H1 (cell line): ENCODE results near the gene SKAP2. TPM values are rescaled to one million over a fixed set of nuclear protein-coding genes. Genes with fewer than 3 reads are reported as not detected.
A peak's percentile ranks its signal among the peaks of the same experiment; 100 is the strongest.

Source experiments
- CTCF ChIA-PET: fragments of 300-600 bp; sonication (Branson Sonifier 250); formaldehyde crosslinking; loops from one replicate; lab custom pipeline; 2021; ENCODE audit not compliant: partially characterized antibody; lab: Charles Lee
- POLR2A ChIA-PET: fragments of 300-600 bp; sonication (Branson Sonifier 250); formaldehyde crosslinking; loops from one replicate; lab custom pipeline; 2021; ENCODE audit warnings: inconsistent platforms; ENCODE audit not compliant: partially characterized antibody; lab: Charles Lee
- DNase-seq, 2 experiments: peaks; one replicate each; pipeline versions ENCODE4 v3.0.0 to v3.0.0-alpha.2; 2010 to 2022; ENCODE audit warnings: low spot score in 2 of 2, low read depth in 1 of 2, mixed read lengths in 1 of 2
- FAIRE-seq: peaks from 2 replicates; lab custom pipeline; 2011; peaks lifted over from hg19 to GRCh38; lab: Jason Lieb, UNC
- H2AFZ ChIP-seq: 2 replicates; pipeline ENCODE4 v1.8.1; 2012; ENCODE audit warnings: low read length, inconsistent platforms
- H2AK5ac ChIP-seq: 2 replicates; pipeline ENCODE4 v1.6.1; 2013; ENCODE audit warnings: low read depth, low read length
- H2BK120ac ChIP-seq: replicated peaks from 2 replicates; pipeline ENCODE3; 2013; ENCODE audit warnings: low read depth, low read length, inconsistent platforms
- H2BK12ac ChIP-seq: 2 replicates; pipeline ENCODE4 v1.6.1; 2013; ENCODE audit warnings: low read depth, low read length
- H2BK15ac ChIP-seq: 2 replicates; pipeline ENCODE4 v1.6.1; 2013; ENCODE audit warnings: low read length
- H2BK20ac ChIP-seq: 2 replicates; pipeline ENCODE4 v1.6.1; 2013; ENCODE audit warnings: low read length
- H2BK5ac ChIP-seq: 2 replicates; pipeline ENCODE4 v1.6.1; 2013; ENCODE audit warnings: low read depth, low read length
- H3K14ac ChIP-seq: 2 replicates; pipeline ENCODE4 v1.6.1; 2013; ENCODE audit warnings: inconsistent platforms; ENCODE audit not compliant: insufficient read length
- H3K18ac ChIP-seq: 2 replicates; pipeline ENCODE4 v1.6.1; 2013; ENCODE audit warnings: low read length; ENCODE audit errors: extremely low read depth
- H3K23ac ChIP-seq: 2 replicates; pipeline ENCODE4 v1.6.1; 2013; ENCODE audit warnings: inconsistent platforms; ENCODE audit not compliant: insufficient read length
- H3K23me2 ChIP-seq: 2 replicates; pipeline ENCODE4 v1.6.1; 2013; ENCODE audit warnings: low read depth, low read length
- H3K27ac ChIP-seq: 2 replicates; pipeline ENCODE4 v1.6.1; 2011; ENCODE audit warnings: low read depth, low read length, inconsistent platforms
- H3K27me3 ChIP-seq, 4 experiments: replicated peaks in 1 of 4; 1 replicate in 1 of 4; 2 replicates in 3 of 4; pipeline versions ENCODE4 v1.6.1 to v1.8.1; 2011 to 2013; ENCODE audit warnings: low read length in 3 of 4, mild to moderate bottlenecking in 3 of 4, inconsistent platforms in 2 of 4, mixed read lengths in 2 of 4, moderate library complexity in 1 of 4; ENCODE audit not compliant: control insufficient read depth in 3 of 4, insufficient read depth in 3 of 4; ENCODE audit errors: extremely low read depth in 1 of 4
- H3K36me3 ChIP-seq, 4 experiments: 2 replicates each; pipeline versions ENCODE4 v1.6.1 to v1.8.1; 2011 to 2013; ENCODE audit warnings: mild to moderate bottlenecking in 4 of 4, low read length in 3 of 4, moderate library complexity in 2 of 4, control low read depth in 1 of 4, inconsistent platforms in 1 of 4; ENCODE audit not compliant: insufficient read depth in 4 of 4, control insufficient read depth in 2 of 4
- H3K4ac ChIP-seq: replicated peaks from 2 replicates; pipeline ENCODE3; 2013; ENCODE audit warnings: low read length, low read depth, mixed read lengths, inconsistent platforms; ENCODE audit not compliant: insufficient read length
- H3K4me1 ChIP-seq, 4 experiments: replicated peaks in 1 of 4; 1 replicate in 1 of 4; 2 replicates in 3 of 4; pipeline versions ENCODE4 v1.6.1 to v1.8.1; 2011 to 2013; ENCODE audit warnings: low read length in 3 of 4, inconsistent platforms in 2 of 4, mixed read lengths in 1 of 4; ENCODE audit not compliant: insufficient read depth in 4 of 4, control insufficient read depth in 3 of 4
- H3K4me2 ChIP-seq, 2 experiments: 2 replicates each; pipeline versions ENCODE4 v1.6.1 to v1.8.1; 2011 to 2013; ENCODE audit warnings: low read depth in 2 of 2, low read length in 2 of 2, control low read depth in 1 of 2, inconsistent platforms in 1 of 2, mild to moderate bottlenecking in 1 of 2; ENCODE audit not compliant: insufficient read depth in 1 of 2
- H3K4me3 ChIP-seq, 4 experiments: fragments of 200-600, 300-600 bp in 1 of 4; sonication (generic), shearing (Covaris generic), sonication (Bioruptor Twin) in 1 of 4; 2 replicates each; pipeline versions ENCODE4 v1.5.1 to v1.8.1; 2011 to 2016; ENCODE audit warnings: low read length in 4 of 4, low read depth in 3 of 4, control low read depth in 2 of 4, inconsistent platforms in 2 of 4, mild to moderate bottlenecking in 2 of 4, mixed read lengths in 1 of 4, moderate library complexity in 1 of 4; ENCODE audit not compliant: insufficient read depth in 2 of 4; ENCODE audit errors: extremely low read depth in 1 of 4
- H3K56ac ChIP-seq: replicated peaks from 2 replicates; pipeline ENCODE3; 2013; ENCODE audit warnings: low read depth, mild to moderate bottlenecking, mixed read lengths, low read length, inconsistent platforms; ENCODE audit not compliant: insufficient read length
- H3K79me1 ChIP-seq: 2 replicates; pipeline ENCODE4 v1.6.1; 2013; ENCODE audit warnings: low read depth, low read length, control low read depth
- H3K79me2 ChIP-seq, 2 experiments: 2 replicates each; pipeline versions ENCODE4 v1.6.1 to v1.8.1; 2012 to 2013; ENCODE audit warnings: low read length in 2 of 2, mild to moderate bottlenecking in 2 of 2, inconsistent platforms in 1 of 2; ENCODE audit not compliant: insufficient read depth in 2 of 2, control insufficient read depth in 1 of 2
- H3K9ac ChIP-seq, 4 experiments: replicated peaks in 1 of 4; 1 replicate in 1 of 4; 2 replicates in 3 of 4; pipeline versions ENCODE4 v1.6.1 to v1.8.1; 2011 to 2013; ENCODE audit warnings: low read depth in 3 of 4, low read length in 3 of 4, control low read depth in 2 of 4, mild to moderate bottlenecking in 2 of 4, moderate library complexity in 2 of 4, inconsistent platforms in 1 of 4; ENCODE audit errors: extremely low read depth in 1 of 4
- H3K9me3 ChIP-seq, 2 experiments: 2 replicates each; pipeline versions ENCODE4 v1.6.1 to v1.8.1; 2012 to 2013; ENCODE audit warnings: mild to moderate bottlenecking in 2 of 2, moderate library complexity in 2 of 2, control low read depth in 1 of 2, inconsistent platforms in 1 of 2, low read depth in 1 of 2, low read length in 1 of 2, mixed read lengths in 1 of 2; ENCODE audit not compliant: insufficient read depth in 2 of 2
- H4K20me1 ChIP-seq, 2 experiments: replicated peaks in 1 of 2; 2 replicates each; pipeline versions ENCODE3 to v1.8.1; 2011 to 2013; ENCODE audit warnings: inconsistent platforms in 2 of 2, low read length in 2 of 2, mild to moderate bottlenecking in 1 of 2; ENCODE audit not compliant: insufficient read depth in 2 of 2, control insufficient read depth in 1 of 2
- H4K5ac ChIP-seq: 2 replicates; pipeline ENCODE4 v1.6.1; 2013; ENCODE audit warnings: low read length, low read depth, mixed read lengths, inconsistent platforms; ENCODE audit not compliant: insufficient read length
- H4K8ac ChIP-seq: 2 replicates; pipeline ENCODE4 v1.8.0; 2013; ENCODE audit warnings: mild to moderate bottlenecking, moderate library complexity, low read length, inconsistent platforms; ENCODE audit not compliant: insufficient read depth; ENCODE audit errors: extremely low read depth
- H4K91ac ChIP-seq: replicated peaks from 2 replicates; pipeline ENCODE3; 2013; ENCODE audit warnings: low read length, mixed read lengths, inconsistent platforms; ENCODE audit not compliant: insufficient read length
- CTBP2 ChIP-seq: IDR thresholded peaks from 2 replicates; pipeline ENCODE4 v1.7.0; 2011; ENCODE audit warnings: borderline replicate concordance, mild to moderate bottlenecking, moderate library complexity, mixed read lengths, low read length; ENCODE audit not compliant: insufficient read depth, insufficient read length
- EP300 ChIP-seq, 2 experiments: IDR thresholded peaks; 1 replicate in 1 of 2; 2 replicates in 1 of 2; pipeline ENCODE4 v1.6.1; 2011 to 2012; ENCODE audit warnings: low read depth in 2 of 2, low read length in 2 of 2, mild to moderate bottlenecking in 2 of 2, borderline replicate concordance in 1 of 2, inconsistent platforms in 1 of 2, moderate library complexity in 1 of 2
- HDAC6 ChIP-seq: IDR thresholded peaks from one replicate; pipeline ENCODE4 v1.7.1; 2012; ENCODE audit warnings: low read depth, mild to moderate bottlenecking, inconsistent platforms, low read length, moderate library complexity
- RAD21 ChIP-seq, 2 experiments: IDR thresholded peaks in 1 of 2; conservative IDR thresholded peaks in 1 of 2; 2 replicates each; pipeline ENCODE4 v1.6.1; 2011; ENCODE audit warnings: low read depth in 2 of 2, low read length in 2 of 2, improper control_type of control experiment in 1 of 2, inconsistent platforms in 1 of 2, mild to moderate bottlenecking in 1 of 2, moderate library complexity in 1 of 2
- TAF7 ChIP-seq: optimal IDR thresholded peaks from 2 replicates; pipeline ENCODE3; 2011; ENCODE audit warnings: low read depth, mild to moderate bottlenecking, inconsistent platforms, low read length, moderate library complexity, borderline replicate concordance
- TCF12 ChIP-seq: IDR thresholded peaks from 2 replicates; pipeline ENCODE4 v1.6.1; 2011; ENCODE audit warnings: low read depth, mild to moderate bottlenecking, low read length
- WGBS, 2 experiments: shearing (Covaris generic) in 1 of 2; methylation state at CpG; one replicate each; pipeline versions ENCODE4 v1.1.6 to v1.1.7; 2013 to 2015; ENCODE audit warnings: low lambda C conversion rate in 2 of 2, mixed read lengths in 2 of 2, inconsistent platforms in 1 of 2, low coverage in 1 of 2, missing lambda C conversion rate in 1 of 2; ENCODE audit not compliant: insufficient replicate concordance in 2 of 2, insufficient coverage in 1 of 2, insufficient read length in 1 of 2; ENCODE audit errors: extremely low coverage in 1 of 2, missing lambda C conversion rate in 1 of 2; 5-methylcytosine and 5-hydroxymethylcytosine counted together
- polyA plus RNA-seq, 7 experiments: library from polyadenylated mRNA; depleted of rRNA in 3 of 7; stranded (reverse) in 5 of 7; unstranded in 2 of 7; fragments of >200 nt in 5 of 7; fragments of 200-250 nt in 2 of 7; gene quantifications; 1 replicate in 5 of 7; 2 replicates in 1 of 7; 4 replicates in 1 of 7; pipeline versions ENCODE4 v1.2.1 to v1.2.3, GENCODE V29; 2011 to 2013; ENCODE audit warnings: missing spikeins in 2 of 7, mixed read lengths in 2 of 7
- total RNA-seq: library from RNA; stranded (reverse); fragmentation: NEBNext Ultra II Directional; extraction: Animal tissue kit (Norgen Biotek cat#: 25700); gene quantifications from 2 replicates; pipeline ENCODE4 v1.2.1, GENCODE V29; 2021

SKAP2 gene
- total and polyA plus RNA-seq, 2 of the 8 experiments (the other 6 are each of a cell fraction or from before 2014, with no cell fraction given) = 0.53 to 5.1 TPM

- Histone ChIP-seq H2AFZ (no peak overlapping the region), H3K36me3 (no peaks in the 10 kb centered on the region)
- TF ChIP-seq CTBP2 (no peak), TAF7 (no peak), HDAC6 (no peak), EP300 (IDR thresholded peaks at IDR 0.05; ENCODE audit: borderline replicate concordance in 1 of 2, low read depth in 2 of 2, low read length in 2 of 2) (no peak), TCF12 (no peak), RAD21 (IDR thresholded peaks at IDR 0.05 in 1 of 2, conservative IDR thresholded peaks at IDR 0.05 in 1 of 2; ENCODE audit: low read depth in 2 of 2, low read length in 2 of 2) (no peak)
- TF ChIP-seq, all 59 proteins: peak for 0
- DNase-seq (peak in 1 of 2 experiments; percentile 33), FAIRE-seq (no peak)
- Histone ChIP-seq H3K23me2 (no peaks in the 10 kb centered on the region), H3K4ac (no peak overlapping the region), H3K4me3 (no peak overlapping the region), H3K4me1 (peaks cover 0 to 5% (median 0%) of the 10 kb centered on the region in 4 experiments; a peak in 5 of 7 replicates), H2BK20ac (no peak overlapping the region), H2BK12ac (no peak overlapping the region), H2AK5ac (no peak overlapping the region), H3K23ac (no peak overlapping the region), H4K20me1 (no peaks in the 10 kb centered on the region), H3K79me2 (no peaks in the 10 kb centered on the region), H3K4me2 (no peak overlapping the region), H3K18ac (no peak overlapping the region), H2BK120ac (no peak overlapping the region), H2BK5ac (no peak overlapping the region), H2BK15ac (no peak overlapping the region), H3K9me3 (no peaks in the 10 kb centered on the region), H3K27ac (no peak overlapping the region), H3K79me1 (no peaks in the 10 kb centered on the region), H3K14ac (no peak overlapping the region), H4K91ac (peak overlapping the region; percentile 56), H4K5ac (no peak overlapping the region), H3K9ac (no peak overlapping the region), H4K8ac (no peak overlapping the region), H3K27me3 (no peaks in the 10 kb centered on the region; a peak in 1 of 7 replicates), H3K56ac (no peak overlapping the region)
- POLR2A ChIA-PET = no interaction called here
- CTCF ChIA-PET = interaction anchor here (1.0 to 1.2 kb wide), 2 partner anchors 10 to 229 kb away, joined by 3 read pairs; no protein-coding TSS in a partner anchor
- WGBS, 2 experiments = 92% methylated on average over 12 of the region's 12 CpGs; no CpG with 5 or more reads in 1 of the 2 experiments
Observed at GRCh38 chr7:26624839-26625238, 239.6 kb downstream of the SKAP2 start.
